HepG2 (cell line): ENCODE data around the gene CYRIA. TPM values are rescaled to one million over a fixed set of nuclear protein-coding genes. Genes with fewer than 3 reads are reported as not detected.

Experiments
- ATAC-seq: fragments of 200-7000 bp; cut with Tn5 transposase; 3 replicates; pipeline ENCODE4 v1.9.1; 2020; ENCODE audit warnings: mild to moderate bottlenecking, moderate library complexity
- BruUV-seq: library from RNA; stranded (reverse); fragments of 400-500 nt; replicated peaks from 2 replicates; lab custom pipeline; 2021; lab: Mats Ljungman, UMichigan
- CTCF ChIA-PET: fragments of 300-600 bp; formaldehyde crosslinking; extraction: SDS; loops from one replicate; lab custom pipeline; 2021; ENCODE audit warnings: low total read pairs, inconsistent platforms, low intra/inter-chr PET ratio; lab: Yijun Ruan, JAX
- POLR2A ChIA-PET: fragments of 350-600 bp; sonication (Branson Sonifier 250); formaldehyde crosslinking; loops from one replicate; lab custom pipeline; 2020; ENCODE audit warnings: antibody characterized with exemption, inconsistent platforms; lab: Yijun Ruan, JAX
- DNase-seq: peaks from one replicate; pipeline ENCODE4 v3.0.0-alpha.2; 2015; ENCODE audit warnings: low spot score
- FAIRE-seq: peaks from 3 replicates; lab custom pipeline; 2011; peaks lifted over from hg19 to GRCh38; lab: Jason Lieb, UNC
- H2AFZ ChIP-seq: one replicate; pipeline ENCODE4 v1.6.1; 2011; ENCODE audit warnings: low read length, inconsistent platforms
- H3K27ac ChIP-seq: fragments of 300-600 bp; 3 replicates; pipeline ENCODE4 v1.8.0; 2011; ENCODE audit warnings: mixed run types, mild to moderate bottlenecking, mixed read lengths, low read length, inconsistent platforms; ENCODE audit not compliant: insufficient read depth; ENCODE audit errors: extremely low read length
- H3K27me3 ChIP-seq, 2 experiments: fragments of 200-600 bp in 1 of 2; 2 replicates in 1 of 2; 3 replicates in 1 of 2; pipeline versions ENCODE4 v1.6.0 to v1.8.0; 2011; ENCODE audit warnings: low read length in 2 of 2, mild to moderate bottlenecking in 2 of 2, moderate library complexity in 2 of 2, inconsistent platforms in 1 of 2; ENCODE audit not compliant: insufficient read depth in 2 of 2, control insufficient read depth in 1 of 2
- H3K36me3 ChIP-seq, 2 experiments: fragments of 200-600 bp in 1 of 2; replicated peaks in 1 of 2; 2 replicates in 1 of 2; 3 replicates in 1 of 2; pipeline versions ENCODE4 v1.5.1 to v1.8.0; 2011; ENCODE audit warnings: low read length in 2 of 2, inconsistent platforms in 1 of 2; ENCODE audit not compliant: insufficient read depth in 2 of 2, control insufficient read depth in 1 of 2
- H3K4me1 ChIP-seq: 2 replicates; pipeline ENCODE4 v1.5.1; 2012; ENCODE audit warnings: low read length, inconsistent platforms; ENCODE audit not compliant: insufficient read depth
- H3K4me2 ChIP-seq: 2 replicates; pipeline ENCODE4 v1.6.0; 2011; ENCODE audit warnings: low read depth, low read length, inconsistent platforms
- H3K4me3 ChIP-seq, 3 experiments: fragments of 200-600 bp in 1 of 3; sonication (generic), shearing (Covaris generic) in 1 of 3; replicated peaks in 1 of 3; 2 replicates each; pipeline ENCODE4 v1.5.1; 2011 to 2016; ENCODE audit warnings: low read length in 3 of 3, inconsistent platforms in 2 of 3, low read depth in 2 of 3, mild to moderate bottlenecking in 2 of 3, control low read depth in 1 of 3, mixed read lengths in 1 of 3; ENCODE audit not compliant: insufficient read depth in 1 of 3
- H3K79me2 ChIP-seq: one replicate; pipeline ENCODE4 v1.6.1; 2011; ENCODE audit warnings: low read length, inconsistent platforms; ENCODE audit not compliant: insufficient read depth
- H3K9ac ChIP-seq: 2 replicates; pipeline ENCODE4 v1.6.0; 2011; ENCODE audit warnings: mild to moderate bottlenecking, low read depth, low read length, inconsistent platforms; ENCODE audit not compliant: insufficient read depth
- H3K9me3 ChIP-seq: 2 replicates; pipeline ENCODE4 v1.5.1; 2012; ENCODE audit warnings: mild to moderate bottlenecking, low read length
- H4K20me1 ChIP-seq: 2 replicates; pipeline ENCODE4 v1.6.0; 2011; ENCODE audit warnings: inconsistent platforms, mild to moderate bottlenecking, low read length, moderate library complexity; ENCODE audit not compliant: insufficient read depth
- ATF7 ChIP-seq, 2 experiments: fragments of 450-650 bp in 1 of 2; sonication (generic) in 1 of 2; formaldehyde crosslinking in 1 of 2; IDR thresholded peaks; 2 replicates each; pipeline versions ENCODE4 v1.4.0 to v1.6.1; 2016 to 2020; ENCODE audit warnings: antibody characterized with exemption in 1 of 2, mild to moderate bottlenecking in 1 of 2, missing genetic modification reagents in 1 of 2
- CEBPB ChIP-seq: IDR thresholded peaks from 2 replicates; pipeline ENCODE4 v1.6.1; 2011; ENCODE audit warnings: low read depth, low read length, improper control_type of control experiment, borderline replicate concordance
- HDAC2 ChIP-seq: sonication (generic); formaldehyde crosslinking; IDR thresholded peaks from 2 replicates; pipeline ENCODE4 v1.4.0; 2020; ENCODE audit warnings: missing genetic modification reagents
- MAZ ChIP-seq, 2 experiments: sonication (generic) in 1 of 2; formaldehyde crosslinking in 1 of 2; IDR thresholded peaks; 2 replicates each; pipeline versions ENCODE4 v1.5.0 to v1.6.1; 2012 to 2020; ENCODE audit warnings: low read depth in 2 of 2, mild to moderate bottlenecking in 2 of 2, borderline replicate concordance in 1 of 2, improper control_type of control experiment in 1 of 2, low read length in 1 of 2, missing genetic modification reagents in 1 of 2, moderate library complexity in 1 of 2
- RFX1 ChIP-seq: fragments of 450-650 bp; IDR thresholded peaks from 2 replicates; pipeline ENCODE4 v1.6.1; 2017
- TOE1 ChIP-seq: sonication (generic); formaldehyde crosslinking; IDR thresholded peaks from 2 replicates; pipeline ENCODE4 v1.4.0; 2020; ENCODE audit warnings: mild to moderate bottlenecking, missing genetic modification reagents
- ZMYM3 ChIP-seq: sonication (generic); formaldehyde crosslinking; IDR thresholded peaks from 2 replicates; pipeline ENCODE4 v1.5.1; 2020; ENCODE audit warnings: mild to moderate bottlenecking, missing genetic modification reagents
- ZNF160 ChIP-seq: sonication (generic); formaldehyde crosslinking; IDR thresholded peaks from 2 replicates; pipeline ENCODE4 v1.8.0; 2022; ENCODE audit warnings: mild to moderate bottlenecking, inconsistent platforms, missing genetic modification reagents
- WGBS: methylation state at CpG from one replicate; pipeline ENCODE4 v1.1.6; 2017; ENCODE audit warnings: low lambda C conversion rate; 5-methylcytosine and 5-hydroxymethylcytosine counted together
- in situ Hi-C: cut with HindIII; loops from 2 replicates; pipeline ENCODE4 v1.10.0; 2017; ENCODE audit warnings: low pct_unique_long_range_greater_than_20kb; ENCODE audit not compliant: extremely low pct_ligation_motif_present
- intact Hi-C: fragments of 100-400 bp; cut with micrococcal nuclease; formaldehyde crosslinking; loops from one replicate; pipeline ENCODE4 v1.10.0; 2022; ENCODE audit not compliant: unreplicated experiment
- polyA plus RNA-seq, 8 experiments: library from polyadenylated mRNA; depleted of rRNA in 3 of 8; stranded (reverse) in 7 of 8; unstranded in 1 of 8; fragments of >200 nt; fragmentation: Illumina TruSeq in 4 of 8; extraction: Trizol in 4 of 8; gene quantifications; 2 replicates each; pipeline versions ENCODE4 v1.2.1 to v1.2.3, GENCODE V29; 2011 to 2016; ENCODE audit warnings: low read depth in 4 of 8, missing spikeins in 1 of 8, mixed read lengths in 1 of 8; ENCODE audit not compliant: insufficient read depth in 1 of 8
- total RNA-seq, 5 experiments: library from RNA; depleted of rRNA; stranded (reverse); fragments of >200 nt; fragmentation: Illumina TruSeq; extraction: Trizol; gene quantifications; 2 replicates each; pipeline ENCODE4 v1.2.3, GENCODE V29; 2016; ENCODE audit warnings: low read depth in 1 of 5
- TF ChIP-seq, protein P1 (sequence below): sonication (generic); formaldehyde crosslinking; IDR thresholded peaks from 2 replicates; pipeline ENCODE4 v1.4.0; 2020; ENCODE audit warnings: mild to moderate bottlenecking, low read depth, missing genetic modification reagents
- TF ChIP-seq, protein P2 (sequence below), 2 experiments: sonication (generic) in 1 of 2; formaldehyde crosslinking in 1 of 2; IDR thresholded peaks; 2 replicates each; pipeline versions ENCODE4 v1.4.0 to v1.6.1; 2016 to 2020; ENCODE audit warnings: borderline replicate concordance in 1 of 2, low read depth in 1 of 2, mild to moderate bottlenecking in 1 of 2, missing genetic modification reagents in 1 of 2

The CYRIA gene
- total and polyA plus RNA-seq, 2 of the 13 experiments (the other 11 are each of a cell fraction or from before 2014, with no cell fraction given) = 0.09 TPM; not detected in 1

DNA sequence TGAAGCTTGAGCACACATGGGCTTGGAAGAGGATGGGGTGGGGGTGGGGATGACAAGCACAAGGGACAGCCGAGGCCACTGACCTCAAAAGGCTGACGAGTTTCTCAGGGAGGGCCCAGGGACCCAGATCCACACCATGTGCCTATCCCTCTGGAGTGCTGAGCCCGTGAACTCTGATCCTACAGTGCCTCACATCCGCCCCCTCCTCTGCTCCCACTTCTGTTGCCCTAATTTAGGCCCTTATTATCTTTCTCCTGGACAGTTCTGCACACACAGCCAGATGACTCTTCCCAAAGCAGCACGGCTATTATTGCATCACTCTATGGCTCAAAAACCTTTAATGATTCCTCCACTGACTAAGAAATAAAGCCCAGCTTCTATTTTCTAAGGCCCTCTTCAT is 24.8 kb downstream of the CYRIA start:
- FAIRE-seq (no peak), DNase-seq (no peak), ATAC-seq (no peak; the same call in 2 of the 3 replicates)
- Histone ChIP-seq H3K4me1 (no peaks in the 10 kb centered on the region), H3K9ac (no peak overlapping the region), H3K79me2 (no peaks in the 10 kb centered on the region), H3K4me2 (no peak overlapping the region), H3K9me3 (no peaks in the 10 kb centered on the region), H3K27me3 (no peaks in the 10 kb centered on the region; a peak in 1 of 5 replicates), H3K4me3 (no peak overlapping the region), H2AFZ (no peak overlapping the region), H3K36me3 (no peaks in the 10 kb centered on the region), H4K20me1 (no peaks in the 10 kb centered on the region), H3K27ac (no peak overlapping the region)
- TF ChIP-seq ZNF160 = no peak
- TF ChIP-seq TOE1 (CRISPR knock-in tag) = no peak
- TF ChIP-seq ZMYM3 (CRISPR knock-in tag) = no peak
- TF ChIP-seq, protein P1, sequence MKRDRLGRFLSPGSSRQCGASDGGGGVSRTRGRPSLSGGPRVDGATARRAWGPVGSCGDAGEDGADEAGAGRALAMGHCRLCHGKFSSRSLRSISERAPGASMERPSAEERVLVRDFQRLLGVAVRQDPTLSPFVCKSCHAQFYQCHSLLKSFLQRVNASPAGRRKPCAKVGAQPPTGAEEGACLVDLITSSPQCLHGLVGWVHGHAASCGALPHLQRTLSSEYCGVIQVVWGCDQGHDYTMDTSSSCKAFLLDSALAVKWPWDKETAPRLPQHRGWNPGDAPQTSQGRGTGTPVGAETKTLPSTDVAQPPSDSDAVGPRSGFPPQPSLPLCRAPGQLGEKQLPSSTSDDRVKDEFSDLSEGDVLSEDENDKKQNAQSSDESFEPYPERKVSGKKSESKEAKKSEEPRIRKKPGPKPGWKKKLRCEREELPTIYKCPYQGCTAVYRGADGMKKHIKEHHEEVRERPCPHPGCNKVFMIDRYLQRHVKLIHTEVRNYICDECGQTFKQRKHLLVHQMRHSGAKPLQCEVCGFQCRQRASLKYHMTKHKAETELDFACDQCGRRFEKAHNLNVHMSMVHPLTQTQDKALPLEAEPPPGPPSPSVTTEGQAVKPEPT (CRISPR knock-in tag) = no peak
- TF ChIP-seq, protein P2, sequence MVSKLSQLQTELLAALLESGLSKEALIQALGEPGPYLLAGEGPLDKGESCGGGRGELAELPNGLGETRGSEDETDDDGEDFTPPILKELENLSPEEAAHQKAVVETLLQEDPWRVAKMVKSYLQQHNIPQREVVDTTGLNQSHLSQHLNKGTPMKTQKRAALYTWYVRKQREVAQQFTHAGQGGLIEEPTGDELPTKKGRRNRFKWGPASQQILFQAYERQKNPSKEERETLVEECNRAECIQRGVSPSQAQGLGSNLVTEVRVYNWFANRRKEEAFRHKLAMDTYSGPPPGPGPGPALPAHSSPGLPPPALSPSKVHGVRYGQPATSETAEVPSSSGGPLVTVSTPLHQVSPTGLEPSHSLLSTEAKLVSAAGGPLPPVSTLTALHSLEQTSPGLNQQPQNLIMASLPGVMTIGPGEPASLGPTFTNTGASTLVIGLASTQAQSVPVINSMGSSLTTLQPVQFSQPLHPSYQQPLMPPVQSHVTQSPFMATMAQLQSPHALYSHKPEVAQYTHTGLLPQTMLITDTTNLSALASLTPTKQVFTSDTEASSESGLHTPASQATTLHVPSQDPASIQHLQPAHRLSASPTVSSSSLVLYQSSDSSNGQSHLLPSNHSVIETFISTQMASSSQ (IDR thresholded peaks at IDR 0.05; ENCODE audit: low read depth) = no peak
- TF ChIP-seq, protein P2 (CRISPR knock-in tag; IDR thresholded peaks at IDR 0.05; ENCODE audit: borderline replicate concordance) = no peak
- no peak for TF ChIP-seq RFX1
- TF ChIP-seq HDAC2 (CRISPR knock-in tag) = no peak
- 0 out of 2 replicates have a peak, but pooled peaks have one; percentile 31 for TF ChIP-seq ATF7 (IDR thresholded peaks at IDR 0.05)
- TF ChIP-seq ATF7 (CRISPR knock-in tag; IDR thresholded peaks at IDR 0.05) = no peak
- no peak for TF ChIP-seq MAZ (IDR thresholded peaks at IDR 0.05; ENCODE audit: borderline replicate concordance, low read depth, low read length)
- TF ChIP-seq MAZ (CRISPR knock-in tag; IDR thresholded peaks at IDR 0.05; ENCODE audit: low read depth) = no peak
- TF ChIP-seq CEBPB = peak; percentile 49; the same call in 1 of the 2 replicates
- CTCF ChIA-PET = no interaction called here
- POLR2A ChIA-PET = no interaction called here
- intact Hi-C loops = no loop called here
- WGBS = 3% methylated on average over 5 of the region's 5 CpGs
- in situ Hi-C loops = no loop called here
- BruUV-seq = no TSS peak
